GM19397 (cell line): Measurements from ENCODE around the gene COBL.

Source experiments
- ATAC-seq: cut with Tn5 transposase; IDR thresholded peaks from one replicate; pipeline ENCODE4 v1.9.1; 2021; ENCODE audit warnings: mild to moderate bottlenecking, moderate library complexity; ENCODE audit not compliant: unreplicated experiment

Gene COBL

GRCh38 chr7:51126813-51127617 lies 189.6 kb downstream of the COBL start:
- no peak for ATAC-seq

GRCh38 chr7:51126324-51126723 lies 190.3 kb downstream of the COBL start:
- no peak for ATAC-seq

GRCh38 chr7:51124321-51124720 lies 192.3 kb downstream of the COBL start:
- ATAC-seq = no peak

- no peak for ATAC-seq
Measured at GRCh38 chr7:51123322-51124019, 193.1 kb downstream of the COBL start.

GRCh38 chr7:51121931-51122425 lies 194.6 kb downstream of the COBL start:
- ATAC-seq = no peak

- ATAC-seq = no peak
Measured at GRCh38 chr7:51121036-51121790, 195.4 kb downstream of the COBL start.

- no peak for ATAC-seq
Measured at GRCh38 chr7:51118628-51119027, 198.0 kb downstream of the COBL start.

GRCh38 chr7:51114501-51114900 lies 202.1 kb downstream of the COBL start:
- no peak for ATAC-seq

- ATAC-seq = no peak
Measured at GRCh38 chr7:51113962-51114361, 202.6 kb downstream of the COBL start.

- no peak for ATAC-seq
Measured at GRCh38 chr7:51113560-51113959, 203.0 kb downstream of the COBL start.

- no peak for ATAC-seq
Measured at GRCh38 chr7:51111241-51111940, 205.2 kb downstream of the COBL start.

GRCh38 chr7:51108134-51108533 lies 208.5 kb downstream of the COBL start:
- ATAC-seq = no peak

- ATAC-seq = no peak
Measured at GRCh38 chr7:51104278-51104677, 212.3 kb downstream of the COBL start.

GRCh38 chr7:51103718-51104117 lies 212.9 kb downstream of the COBL start:
- no peak for ATAC-seq

- no peak for ATAC-seq
Measured at GRCh38 chr7:51102828-51103227, 213.8 kb downstream of the COBL start.

GRCh38 chr7:51101111-51101757 lies 215.4 kb downstream of the COBL start:
- ATAC-seq = no peak

GRCh38 chr7:51090411-51090810 lies 226.2 kb downstream of the COBL start:
- no peak for ATAC-seq

GRCh38 chr7:51085034-51085692 lies 231.4 kb downstream of the COBL start:
- no peak for ATAC-seq

- ATAC-seq = no peak
Measured at GRCh38 chr7:51084121-51084520, 232.5 kb downstream of the COBL start.
